GM12878 (cell line): ENCODE results near the gene ZNF592.

Experiments
- BHLHE40 ChIP-seq, 2 experiments: fragments of 450-650 bp in 1 of 2; IDR thresholded peaks; 2 replicates each; pipeline ENCODE4 v1.6.1; 2011 to 2017; ENCODE audit warnings: low read depth in 2 of 2, borderline replicate concordance in 1 of 2, improper control_type of control experiment in 1 of 2, low read length in 1 of 2, mild to moderate bottlenecking in 1 of 2
- CEBPB ChIP-seq, 2 experiments: fragments of 150-350 bp in 1 of 2; IDR thresholded peaks; 2 replicates each; pipeline ENCODE4 v1.6.1; 2012 to 2014; ENCODE audit warnings: low read depth in 2 of 2, low read length in 2 of 2, borderline replicate concordance in 1 of 2, inconsistent platforms in 1 of 2
- CHD2 ChIP-seq: IDR thresholded peaks from 2 replicates; pipeline ENCODE4 v1.6.1; 2011; ENCODE audit warnings: low read depth, low read length, improper control_type of control experiment, borderline replicate concordance
- CTCF ChIP-seq, 3 experiments: IDR thresholded peaks in 2 of 3; conservative IDR thresholded peaks in 1 of 3; 2 replicates each; pipeline ENCODE4 v1.5.1; 2011; ENCODE audit warnings: low read depth in 3 of 3, low read length in 3 of 3, mild to moderate bottlenecking in 3 of 3, control low read depth in 2 of 3, moderate library complexity in 2 of 3, inconsistent platforms in 1 of 3, mixed read lengths in 1 of 3; ENCODE audit not compliant: control insufficient read depth in 2 of 3, insufficient read depth in 1 of 3; ENCODE audit errors: extremely low read depth in 1 of 3
- EP300 ChIP-seq, 2 experiments: fragments of 150-350 bp in 1 of 2; IDR thresholded peaks; 2 replicates each; pipeline ENCODE4 v1.6.1; 2011 to 2012; ENCODE audit warnings: low read depth in 2 of 2, low read length in 2 of 2, borderline replicate concordance in 1 of 2, improper control_type of control experiment in 1 of 2, inconsistent platforms in 1 of 2; ENCODE audit not compliant: control insufficient read depth in 1 of 2
- EZH2 ChIP-seq: IDR thresholded peaks from 2 replicates; pipeline ENCODE4 v1.6.1; 2012; ENCODE audit warnings: low read depth, mild to moderate bottlenecking, control low read depth, inconsistent platforms, low read length, borderline replicate concordance; ENCODE audit not compliant: control insufficient read depth
- MAX ChIP-seq: IDR thresholded peaks from 2 replicates; pipeline ENCODE4 v1.6.1; 2012; ENCODE audit warnings: low read depth, low read length, improper control_type of control experiment
- RAD21 ChIP-seq: IDR thresholded peaks from 2 replicates; pipeline ENCODE4 v1.6.1; 2011; ENCODE audit warnings: mild to moderate bottlenecking, low read depth, low read length, moderate library complexity; ENCODE audit not compliant: insufficient read depth
- REST ChIP-seq: IDR thresholded peaks from 2 replicates; pipeline ENCODE4 v1.6.1; 2012; ENCODE audit warnings: mild to moderate bottlenecking, low read depth, low read length
- SIN3A ChIP-seq: IDR thresholded peaks from 2 replicates; pipeline ENCODE4 v1.6.1; 2012; ENCODE audit warnings: low read depth, low read length, improper control_type of control experiment
- SMC3 ChIP-seq: IDR thresholded peaks from 2 replicates; pipeline ENCODE4 v1.6.1; 2011; ENCODE audit warnings: low read length, improper control_type of control experiment, borderline replicate concordance
- TAF1 ChIP-seq: IDR thresholded peaks from 2 replicates; pipeline ENCODE4 v1.6.1; 2011; ENCODE audit warnings: mild to moderate bottlenecking, low read depth, low read length, borderline replicate concordance

DNA sequence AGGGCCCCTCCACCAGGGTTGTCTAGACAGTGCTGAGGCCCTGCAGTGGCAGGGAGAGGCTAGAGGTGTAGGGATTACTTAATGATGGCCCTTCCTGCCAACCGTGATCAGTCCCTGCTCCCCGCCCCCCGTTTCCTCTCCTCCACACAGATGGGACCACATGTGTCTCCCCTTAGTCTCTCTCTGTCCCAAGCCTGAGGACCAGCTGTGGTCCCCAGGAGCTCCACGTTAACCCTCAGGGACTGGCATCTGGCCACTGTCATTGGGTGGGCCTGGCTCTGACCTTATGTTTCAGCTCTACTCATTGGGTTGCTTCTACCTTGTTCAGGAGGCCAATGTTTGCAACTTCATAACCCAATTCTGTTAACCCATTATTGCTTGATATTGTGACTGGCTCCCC is 62.8 kb downstream of the ZNF592 start:
- TF ChIP-seq RAD21 (no peak), SIN3A (no peak), MAX (no peak), CHD2 (no peak), REST (no peak), SMC3 (no peak), CTCF (IDR thresholded peaks at IDR 0.05 in 2 of 3, conservative IDR thresholded peaks at IDR 0.05 in 1 of 3; ENCODE audit: control insufficient read depth in 2 of 3, extremely low read depth in 1 of 3, insufficient read depth in 1 of 3, low read depth in 3 of 3, low read length in 3 of 3) (no peak), CEBPB (IDR thresholded peaks at IDR 0.05; ENCODE audit: borderline replicate concordance in 1 of 2, low read depth in 2 of 2, low read length in 2 of 2) (no peak), EP300 (IDR thresholded peaks at IDR 0.05; ENCODE audit: borderline replicate concordance in 1 of 2, control insufficient read depth in 1 of 2, low read depth in 2 of 2, low read length in 2 of 2) (no peak), TAF1 (no peak), EZH2 (no peak), BHLHE40 (IDR thresholded peaks at IDR 0.05; ENCODE audit: borderline replicate concordance in 1 of 2, low read depth in 2 of 2, low read length in 1 of 2) (no peak)
